Kidney (tissue), 14 donors: ENCODE results near the gene ADPRHL1. TPM values are rescaled to one million over a fixed set of nuclear protein-coding genes. Genes with fewer than 3 reads are reported as not detected.

Source experiments
- DNase-seq, 5 donors: peaks; one replicate each; pipeline ENCODE4 v3.0.0-alpha.2; 2013 to 2020
- FAIRE-seq: peaks from 2 replicates; lab custom pipeline; 2012; peaks lifted over from hg19 to GRCh38; lab: Jason Lieb, UNC
- H3K27ac ChIP-seq, 2 donors: one replicate each; pipeline ENCODE4 v1.7.0; 2013; ENCODE audit warnings: low read depth in 2 of 2, low read length in 2 of 2, inconsistent platforms in 1 of 2
- H3K27me3 ChIP-seq: one replicate; pipeline ENCODE4 v1.7.1; 2013; ENCODE audit warnings: low read length, inconsistent platforms; ENCODE audit not compliant: control insufficient read depth, insufficient read depth
- H3K36me3 ChIP-seq, 3 donors: one replicate each; pipeline versions ENCODE4 v1.7.0 to v1.7.1; 2013; ENCODE audit warnings: low read length in 3 of 3, control low read depth in 1 of 3, inconsistent platforms in 1 of 3; ENCODE audit not compliant: insufficient read depth in 3 of 3, control insufficient read depth in 2 of 3
- H3K4me1 ChIP-seq, 3 donors: one replicate each; pipeline versions ENCODE4 v1.7.0 to v1.7.1; 2013; ENCODE audit warnings: low read length in 3 of 3, inconsistent platforms in 1 of 3, low read depth in 1 of 3; ENCODE audit not compliant: control insufficient read depth in 2 of 3, insufficient read depth in 2 of 3
- H3K4me3 ChIP-seq, 3 donors: one replicate each; pipeline versions ENCODE4 v1.7.0 to v1.8.1; 2013; ENCODE audit warnings: low read length in 3 of 3, control low read depth in 1 of 3, inconsistent platforms in 1 of 3
- H3K9ac ChIP-seq, 3 donors: one replicate each; pipeline versions ENCODE4 v1.7.0 to v1.7.1; 2013; ENCODE audit warnings: low read length in 3 of 3, control low read depth in 1 of 3, inconsistent platforms in 1 of 3
- H3K9me3 ChIP-seq, 3 donors: one replicate each; pipeline versions ENCODE4 v1.7.0 to v1.7.1; 2013; ENCODE audit warnings: low read length in 3 of 3, control low read depth in 1 of 3, inconsistent platforms in 1 of 3; ENCODE audit not compliant: control insufficient read depth in 2 of 3, insufficient read depth in 1 of 3
- CTCF ChIP-seq: IDR thresholded peaks from 3 replicates; pipeline ENCODE4 v1.5.1; 2012; ENCODE audit warnings: mild to moderate bottlenecking, moderate library complexity, borderline replicate concordance; ENCODE audit not compliant: insufficient read depth; ENCODE audit errors: extremely low read depth
- intact Hi-C: fragments of 100-400 bp; cut with DNase I; formaldehyde crosslinking; loops from one replicate; pipeline ENCODE4 v1.11.1; 2022
- polyA plus RNA-seq: library from polyadenylated mRNA; stranded (reverse); fragments of 350-450 nt; fragmentation: Illumina TruSeq; extraction: RNeasy Lipid Tissue Mini Kit (QIAGEN cat#74804); gene quantifications from one replicate; pipeline ENCODE4 v1.2.3, GENCODE V29; 2014; ENCODE audit warnings: low read depth, low replicate concordance; ENCODE audit not compliant: insufficient read depth
- total RNA-seq: library from RNA; stranded (reverse); fragmentation: NEBNext Ultra II Directional; extraction: Animal tissue kit (Norgen Biotek cat#: 25700); gene quantifications from one replicate; pipeline ENCODE4 v1.2.1, GENCODE V29; 2021
- donor health status: control.
- donor health status: control.
- donor health status: control.
- donor health status: control.
- donor health status: control.
- donor health status: DM: yes; HTN: yes; CAD: no.
- donor health status: Normal renal cell carcinoma (clear cell type).

ADPRHL1 gene
- total and polyA plus RNA-seq, 2 donors from 2014 or later = 1.1 to 1.5 TPM

GRCh38 chr13:113350065-113350937 is 103.0 kb downstream of the ADPRHL1 start:
- Histone ChIP-seq H3K27ac (no peak overlapping the region), H3K27me3 (no peaks in the 10 kb centered on the region), H3K4me1 (no peaks in the 10 kb centered on the region), H3K9me3 (no peaks in the 10 kb centered on the region), H3K4me3 (no peak overlapping the region), H3K9ac (no peak overlapping the region), H3K36me3 (peaks cover 0 to 13% (median 3%) of the 10 kb centered on the region in 3 donors)
- DNase-seq (peak in 1 of 5 donors; percentile 64), FAIRE-seq (no peak)
- intact Hi-C loops = no loop called here
- TF ChIP-seq CTCF = no peak

Other genes with a start within 250 kb of the ADPRHL1 start
- 34.9 TPM for gene PCID2, start 244.8 kb downstream of the ADPRHL1 start, total RNA-seq
- 22.9 TPM for gene PCID2, start 244.8 kb downstream of the ADPRHL1 start, polyA plus RNA-seq
- gene CUL4A, start 243.9 kb downstream of the ADPRHL1 start, total RNA-seq = 62.5 TPM
- gene CUL4A, start 243.9 kb downstream of the ADPRHL1 start, polyA plus RNA-seq = 26.5 TPM
- 256 TPM for gene LAMP1, start 156.2 kb downstream of the ADPRHL1 start, total RNA-seq
- gene LAMP1, start 156.2 kb downstream of the ADPRHL1 start, polyA plus RNA-seq = 210 TPM
- 9.6 TPM for gene GRTP1, start 89.4 kb downstream of the ADPRHL1 start, total RNA-seq
- 18.3 TPM for gene GRTP1, start 89.4 kb downstream of the ADPRHL1 start, polyA plus RNA-seq
- 19.5 TPM for gene DCUN1D2, start 37.2 kb upstream of the ADPRHL1 start, total RNA-seq
- gene DCUN1D2, start 37.2 kb upstream of the ADPRHL1 start, polyA plus RNA-seq = 7.6 TPM
- 46.9 TPM for gene TFDP1, start 131.3 kb upstream of the ADPRHL1 start, total RNA-seq
- 33.8 TPM for gene TFDP1, start 131.3 kb upstream of the ADPRHL1 start, polyA plus RNA-seq
- gene ATP4B, start 204.7 kb upstream of the ADPRHL1 start, total RNA-seq = 0.16 TPM
- gene ATP4B, start 204.7 kb upstream of the ADPRHL1 start, polyA plus RNA-seq = 0.45 TPM
- not detected for gene GRK1, start 213.7 kb upstream of the ADPRHL1 start, total RNA-seq
- not detected for gene GRK1, start 213.7 kb upstream of the ADPRHL1 start, polyA plus RNA-seq